ENCODE results near the gene TLN1. TPM values are rescaled to one million over a fixed set of nuclear protein-coding genes. Genes with fewer than 3 reads are reported as not detected.

Gene TLN1
- total RNA-seq, 1 donor from 2014 or later = 90.8 TPM

- H3K9ac ChIP-seq (ENCODE audit: low read depth in 1 of 3, low read length in 3 of 3) = peak overlapping the region; percentile 93 to 99 (median 95)
- peaks cover 10 to 27% (median 18%) of the 10 kb centered on the region in 3 donors for H3K36me3 ChIP-seq (ENCODE audit: control insufficient read depth in 3 of 3, insufficient read depth in 3 of 3, low read length in 3 of 3)
- peak overlapping the region; percentile 90 to 96 (median 95) for H3K4me3 ChIP-seq (ENCODE audit: low read length in 3 of 3)
- no peaks in the 10 kb centered on the region for H3K9me3 ChIP-seq (ENCODE audit: control insufficient read depth in 3 of 3, low read length in 3 of 3)
- H3K4me1 ChIP-seq (ENCODE audit: control insufficient read depth in 3 of 3, insufficient read depth in 3 of 3, low read length in 3 of 3) = peaks cover 57 to 63% (median 57%) of the 10 kb centered on the region in 3 donors
- no peaks in the 10 kb centered on the region for H3K27me3 ChIP-seq (ENCODE audit: control insufficient read depth in 3 of 3, insufficient read depth in 3 of 3, low read length in 3 of 3)
- H3K27ac ChIP-seq (ENCODE audit: low read depth, low read length) = peak overlapping the region; percentile 95
These were observed 395 bp downstream of the TLN1 start for GRCh38 chr9:35731415-35732184.

- peak overlapping the region; percentile 95 for H3K27ac ChIP-seq (ENCODE audit: low read depth, low read length)
- no peaks in the 10 kb centered on the region for H3K27me3 ChIP-seq (ENCODE audit: control insufficient read depth in 3 of 3, insufficient read depth in 3 of 3, low read length in 3 of 3)
- H3K9ac ChIP-seq (ENCODE audit: low read depth in 1 of 3, low read length in 3 of 3) = peak overlapping the region; percentile 93 to 98 (median 95)
- H3K9me3 ChIP-seq (ENCODE audit: control insufficient read depth in 3 of 3, low read length in 3 of 3) = no peaks in the 10 kb centered on the region
- peak overlapping the region; percentile 90 to 96 (median 95) for H3K4me3 ChIP-seq (ENCODE audit: low read length in 3 of 3)
- peaks cover 7 to 17% (median 9%) of the 10 kb centered on the region in 3 donors for H3K36me3 ChIP-seq (ENCODE audit: control insufficient read depth in 3 of 3, insufficient read depth in 3 of 3, low read length in 3 of 3)
- peaks cover 56 to 63% (median 57%) of the 10 kb centered on the region in 3 donors for H3K4me1 ChIP-seq (ENCODE audit: control insufficient read depth in 3 of 3, insufficient read depth in 3 of 3, low read length in 3 of 3)
These were observed 1.5 kb downstream of the TLN1 start for GRCh38 chr9:35730486-35730854.

- H3K9ac ChIP-seq (ENCODE audit: low read depth in 1 of 3, low read length in 3 of 3) = peak overlapping the region; percentile 17 to 51 (median 36)
- H3K4me1 ChIP-seq (ENCODE audit: control insufficient read depth in 3 of 3, insufficient read depth in 3 of 3, low read length in 3 of 3) = peaks cover 56 to 63% (median 57%) of the 10 kb centered on the region in 3 donors
- H3K27me3 ChIP-seq (ENCODE audit: control insufficient read depth in 3 of 3, insufficient read depth in 3 of 3, low read length in 3 of 3) = no peaks in the 10 kb centered on the region
- peaks cover 9 to 17% (median 10%) of the 10 kb centered on the region in 3 donors for H3K36me3 ChIP-seq (ENCODE audit: control insufficient read depth in 3 of 3, insufficient read depth in 3 of 3, low read length in 3 of 3)
- no peaks in the 10 kb centered on the region for H3K9me3 ChIP-seq (ENCODE audit: control insufficient read depth in 3 of 3, low read length in 3 of 3)
- peak overlapping the region; percentile 95 for H3K27ac ChIP-seq (ENCODE audit: low read depth, low read length)
- peak overlapping the region; percentile 59 to 96 (median 95) for H3K4me3 ChIP-seq (ENCODE audit: low read length in 3 of 3)
These were observed 2.1 kb downstream of the TLN1 start for GRCh38 chr9:35729700-35730485.

- Histone ChIP-seq H3K4me3 (ENCODE audit: low read length in 3 of 3) (peak overlapping the region in 2 of 3 donors; percentile 59 to 95), H3K4me1 (ENCODE audit: control insufficient read depth in 3 of 3, insufficient read depth in 3 of 3, low read length in 3 of 3) (peaks cover 56 to 63% (median 57%) of the 10 kb centered on the region in 3 donors), H3K27me3 (ENCODE audit: control insufficient read depth in 3 of 3, insufficient read depth in 3 of 3, low read length in 3 of 3) (no peaks in the 10 kb centered on the region), H3K36me3 (ENCODE audit: control insufficient read depth in 3 of 3, insufficient read depth in 3 of 3, low read length in 3 of 3) (peaks cover 16 to 21% (median 18%) of the 10 kb centered on the region in 3 donors), H3K27ac (ENCODE audit: low read depth, low read length) (peak overlapping the region; percentile 95), H3K9me3 (ENCODE audit: control insufficient read depth in 3 of 3, low read length in 3 of 3) (no peaks in the 10 kb centered on the region), H3K9ac (ENCODE audit: low read depth in 1 of 3, low read length in 3 of 3) (peak overlapping the region; percentile 17 to 51 (median 36))
These were observed 2.9 kb downstream of the TLN1 start for GRCh38 chr9:35729101-35729500.

- peak overlapping the region; percentile 24 to 64 (median 58) for H3K4me3 ChIP-seq (ENCODE audit: low read length in 3 of 3)
- no peaks in the 10 kb centered on the region for H3K27me3 ChIP-seq (ENCODE audit: control insufficient read depth in 3 of 3, insufficient read depth in 3 of 3, low read length in 3 of 3)
- H3K9me3 ChIP-seq (ENCODE audit: control insufficient read depth in 3 of 3, low read length in 3 of 3) = no peaks in the 10 kb centered on the region
- H3K36me3 ChIP-seq (ENCODE audit: control insufficient read depth in 3 of 3, insufficient read depth in 3 of 3, low read length in 3 of 3) = peaks cover 23 to 29% (median 25%) of the 10 kb centered on the region in 3 donors
- H3K9ac ChIP-seq (ENCODE audit: low read depth in 1 of 3, low read length in 3 of 3) = peak overlapping the region; percentile 36 to 69 (median 53)
- H3K27ac ChIP-seq (ENCODE audit: low read depth, low read length) = peak overlapping the region; percentile 95
- H3K4me1 ChIP-seq (ENCODE audit: control insufficient read depth in 3 of 3, insufficient read depth in 3 of 3, low read length in 3 of 3) = peaks cover 54 to 56% (median 56%) of the 10 kb centered on the region in 3 donors
These were observed 3.7 kb downstream of the TLN1 start for GRCh38 chr9:35728041-35728971.

- Histone ChIP-seq H3K9me3 (ENCODE audit: control insufficient read depth in 3 of 3, low read length in 3 of 3) (no peaks in the 10 kb centered on the region), H3K4me3 (ENCODE audit: low read length in 3 of 3) (peak overlapping the region; percentile 24 to 64 (median 58)), H3K4me1 (ENCODE audit: control insufficient read depth in 3 of 3, insufficient read depth in 3 of 3, low read length in 3 of 3) (peaks cover 48 to 49% (median 49%) of the 10 kb centered on the region in 3 donors), H3K9ac (ENCODE audit: low read depth in 1 of 3, low read length in 3 of 3) (peak overlapping the region; percentile 36 to 69 (median 53)), H3K27me3 (ENCODE audit: control insufficient read depth in 3 of 3, insufficient read depth in 3 of 3, low read length in 3 of 3) (no peaks in the 10 kb centered on the region), H3K27ac (ENCODE audit: low read depth, low read length) (peak overlapping the region; percentile 95), H3K36me3 (ENCODE audit: control insufficient read depth in 3 of 3, insufficient read depth in 3 of 3, low read length in 3 of 3) (peaks cover 28 to 33% (median 29%) of the 10 kb centered on the region in 3 donors)
These were observed 4.3 kb downstream of the TLN1 start for GRCh38 chr9:35727676-35728040.

- H3K27me3 ChIP-seq (ENCODE audit: control insufficient read depth in 3 of 3, insufficient read depth in 3 of 3, low read length in 3 of 3) = no peaks in the 10 kb centered on the region
- peak overlapping the region in 1 of 3 donors; percentile 69 for H3K9ac ChIP-seq (ENCODE audit: low read depth in 1 of 3, low read length in 3 of 3)
- H3K4me1 ChIP-seq (ENCODE audit: control insufficient read depth in 3 of 3, insufficient read depth in 3 of 3, low read length in 3 of 3) = peaks cover 48% of the 10 kb centered on the region in 3 donors
- H3K9me3 ChIP-seq (ENCODE audit: control insufficient read depth in 3 of 3, low read length in 3 of 3) = no peaks in the 10 kb centered on the region
- peak overlapping the region; percentile 95 for H3K27ac ChIP-seq (ENCODE audit: low read depth, low read length)
- H3K36me3 ChIP-seq (ENCODE audit: control insufficient read depth in 3 of 3, insufficient read depth in 3 of 3, low read length in 3 of 3) = peaks cover 36 to 40% (median 36%) of the 10 kb centered on the region in 3 donors
- no peak overlapping the region for H3K4me3 ChIP-seq (ENCODE audit: low read length in 3 of 3)
These were observed 5.1 kb downstream of the TLN1 start for GRCh38 chr9:35726931-35727330.

GRCh38 chr9:35725362-35725761 is 6.6 kb downstream of the TLN1 start:
- Histone ChIP-seq H3K27me3 (ENCODE audit: control insufficient read depth in 3 of 3, insufficient read depth in 3 of 3, low read length in 3 of 3) (no peaks in the 10 kb centered on the region), H3K4me3 (ENCODE audit: low read length in 3 of 3) (no peak overlapping the region), H3K4me1 (ENCODE audit: control insufficient read depth in 3 of 3, insufficient read depth in 3 of 3, low read length in 3 of 3) (peaks cover 37 to 39% (median 37%) of the 10 kb centered on the region in 3 donors), H3K9me3 (ENCODE audit: control insufficient read depth in 3 of 3, low read length in 3 of 3) (no peaks in the 10 kb centered on the region), H3K9ac (ENCODE audit: low read depth in 1 of 3, low read length in 3 of 3) (no peak overlapping the region), H3K27ac (ENCODE audit: low read depth, low read length) (no peak overlapping the region), H3K36me3 (ENCODE audit: control insufficient read depth in 3 of 3, insufficient read depth in 3 of 3, low read length in 3 of 3) (peaks cover 50 to 56% (median 51%) of the 10 kb centered on the region in 3 donors)

GRCh38 chr9:35723908-35724307 is 8.1 kb downstream of the TLN1 start:
- no peak overlapping the region for H3K27ac ChIP-seq (ENCODE audit: low read depth, low read length)
- H3K4me1 ChIP-seq (ENCODE audit: control insufficient read depth in 3 of 3, insufficient read depth in 3 of 3, low read length in 3 of 3) = peaks cover 22 to 24% (median 22%) of the 10 kb centered on the region in 3 donors
- H3K9me3 ChIP-seq (ENCODE audit: control insufficient read depth in 3 of 3, low read length in 3 of 3) = no peaks in the 10 kb centered on the region
- H3K36me3 ChIP-seq (ENCODE audit: control insufficient read depth in 3 of 3, insufficient read depth in 3 of 3, low read length in 3 of 3) = peaks cover 64 to 66% (median 65%) of the 10 kb centered on the region in 3 donors
- no peak overlapping the region for H3K9ac ChIP-seq (ENCODE audit: low read depth in 1 of 3, low read length in 3 of 3)
- H3K27me3 ChIP-seq (ENCODE audit: control insufficient read depth in 3 of 3, insufficient read depth in 3 of 3, low read length in 3 of 3) = no peaks in the 10 kb centered on the region
- H3K4me3 ChIP-seq (ENCODE audit: low read length in 3 of 3) = no peak overlapping the region
